Nephron (organoid): Measurements from ENCODE around the gene SYT7.
A peak's percentile ranks its signal among the peaks of the same experiment; 100 is the strongest.

Source experiments
- H3K27ac Mint-ChIP-seq, 3 experiments: 2 replicates each; pipeline ENCODE4 v1.8.0; 2020; ENCODE audit warnings: mixed read lengths in 3 of 3, mild to moderate bottlenecking in 2 of 3, moderate library complexity in 1 of 3
- H3K27me3 Mint-ChIP-seq: 2 replicates; pipeline ENCODE4 v1.8.0; 2021; ENCODE audit warnings: low read depth, mild to moderate bottlenecking, moderate library complexity, mixed read lengths
- H3K36me3 Mint-ChIP-seq: 2 replicates; pipeline ENCODE4 v1.8.0; 2020; ENCODE audit warnings: low read depth, mixed read lengths
- H3K4me1 Mint-ChIP-seq: 2 replicates; pipeline ENCODE4 v1.8.0; 2020; ENCODE audit warnings: mixed read lengths
- H3K4me3 Mint-ChIP-seq, 3 experiments: 2 replicates each; pipeline ENCODE4 v1.8.0; 2020; ENCODE audit warnings: mild to moderate bottlenecking in 3 of 3, mixed read lengths in 3 of 3, moderate library complexity in 2 of 3
- H3K9me3 Mint-ChIP-seq: 2 replicates; pipeline ENCODE4 v1.8.0; 2020; ENCODE audit warnings: mixed read lengths
- CTCF ChIP-seq, 3 experiments: fragments of 200-600 bp; sonication (generic); IDR thresholded peaks; one replicate each; pipeline ENCODE4 v1.5.0; 2021; ENCODE audit warnings: antibody characterized with exemption in 3 of 3; ENCODE audit not compliant: unreplicated experiment in 3 of 3

Gene SYT7

DNA sequence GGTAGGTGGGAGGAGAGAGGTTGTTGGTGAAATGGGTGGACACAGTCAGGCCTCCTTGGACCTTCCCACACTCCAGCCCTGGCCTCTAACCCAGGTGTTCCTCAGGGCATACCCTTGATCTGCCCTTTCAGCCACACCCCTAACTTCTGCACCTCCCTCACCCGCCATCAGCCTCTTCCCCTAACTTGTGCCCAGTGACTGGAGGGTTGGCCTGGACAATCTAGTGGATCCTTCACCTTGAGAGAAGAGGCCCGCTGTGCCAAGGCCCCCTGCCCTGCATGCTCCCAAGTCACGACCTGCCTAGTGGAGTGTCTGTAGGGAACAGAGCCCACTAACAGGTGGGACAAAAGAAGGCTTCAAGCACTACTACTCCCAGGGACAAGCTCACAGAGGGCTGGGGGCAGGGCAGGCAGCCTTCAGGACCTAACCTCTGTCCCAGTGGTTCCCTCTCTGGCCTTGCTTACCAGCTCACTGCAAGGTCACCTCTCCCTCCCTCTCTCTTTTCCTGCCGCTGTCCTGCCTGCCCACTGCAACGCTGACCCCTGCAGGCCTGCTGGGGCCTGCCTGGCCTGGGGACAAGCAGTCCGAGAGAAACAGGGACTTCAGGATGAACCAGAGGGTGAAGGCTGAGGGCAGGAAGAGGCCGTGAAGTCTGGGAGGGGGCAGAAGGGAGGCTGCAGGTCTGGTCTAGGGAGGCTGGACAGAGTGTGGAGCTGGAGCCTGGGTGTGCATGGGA, 3.3 kb downstream of the SYT7 start:
- no peak overlapping the region for H3K27ac Mint-ChIP-seq
- H3K9me3 Mint-ChIP-seq, result no peaks in the 10 kb centered on the region
- H3K27me3 Mint-ChIP-seq, result peaks cover 67% of the 10 kb centered on the region
- H3K36me3 Mint-ChIP-seq, result no peaks in the 10 kb centered on the region
- peak overlapping the region in 1 of 3 experiments; percentile 62 for H3K4me3 Mint-ChIP-seq
- H3K4me1 Mint-ChIP-seq, result no peaks in the 10 kb centered on the region
- peak; percentile 13 to 37 (median 15) for TF ChIP-seq CTCF (IDR thresholded peaks at IDR 0.05; ENCODE audit: unreplicated experiment in 3 of 3)

DNA sequence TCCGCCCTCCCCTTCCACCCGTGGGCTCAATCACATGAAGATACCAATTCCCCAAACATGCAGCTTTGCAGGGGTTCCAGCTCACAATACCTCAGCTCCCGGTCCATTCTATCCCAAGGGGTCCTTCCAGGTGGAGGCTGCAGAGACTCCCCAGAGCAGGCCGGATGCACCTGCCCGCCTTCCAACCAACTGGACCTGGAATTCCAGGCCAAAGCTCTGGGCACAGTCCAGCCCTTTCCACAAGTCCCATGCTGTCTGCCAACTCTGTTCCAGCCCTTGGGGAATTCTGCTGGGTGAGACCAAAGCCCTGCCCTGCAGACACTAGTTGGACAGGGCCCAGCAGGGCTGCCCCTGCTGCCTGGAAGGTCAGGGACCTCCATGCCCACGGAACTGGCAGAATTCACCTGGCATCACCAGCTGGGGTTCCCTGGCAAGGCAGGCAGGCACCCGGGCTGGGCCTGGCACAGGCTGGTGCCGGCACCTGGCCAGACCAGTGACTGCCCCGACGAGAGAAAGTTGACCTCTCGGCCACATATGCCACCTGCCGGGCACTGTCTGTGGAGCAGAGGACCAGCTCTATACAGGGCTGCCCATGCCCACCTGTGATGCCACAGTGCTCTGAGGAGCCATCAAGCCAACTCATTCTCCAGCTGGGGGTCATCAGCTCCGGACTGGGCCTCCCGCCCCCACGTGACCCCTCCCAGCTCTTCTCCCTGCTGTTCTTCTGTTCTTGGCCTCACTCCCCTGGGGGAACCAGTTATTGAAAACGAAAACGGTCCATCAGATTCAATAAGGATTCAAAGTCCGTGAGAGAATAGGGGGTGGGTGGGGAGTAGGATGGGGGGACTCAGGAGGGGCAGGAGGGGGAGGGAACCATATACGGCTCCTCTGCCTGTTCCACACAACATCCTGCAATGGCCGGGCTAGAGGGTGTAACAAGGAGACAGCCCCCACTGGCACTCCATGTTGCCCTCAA, 4.7 kb downstream of the SYT7 start:
- Mint-ChIP-seq H3K36me3 (no peaks in the 10 kb centered on the region), H3K27me3 (peaks cover 64% of the 10 kb centered on the region), H3K4me1 (no peaks in the 10 kb centered on the region), H3K4me3 (no peak overlapping the region), H3K9me3 (no peaks in the 10 kb centered on the region), H3K27ac (no peak overlapping the region)
- TF ChIP-seq CTCF (IDR thresholded peaks at IDR 0.05; ENCODE audit: unreplicated experiment in 3 of 3), result no peak

- no peak for TF ChIP-seq CTCF (IDR thresholded peaks at IDR 0.05; ENCODE audit: unreplicated experiment in 3 of 3)
Observed at GRCh38 chr11:61574611-61575010, 6.3 kb downstream of the SYT7 start.

DNA sequence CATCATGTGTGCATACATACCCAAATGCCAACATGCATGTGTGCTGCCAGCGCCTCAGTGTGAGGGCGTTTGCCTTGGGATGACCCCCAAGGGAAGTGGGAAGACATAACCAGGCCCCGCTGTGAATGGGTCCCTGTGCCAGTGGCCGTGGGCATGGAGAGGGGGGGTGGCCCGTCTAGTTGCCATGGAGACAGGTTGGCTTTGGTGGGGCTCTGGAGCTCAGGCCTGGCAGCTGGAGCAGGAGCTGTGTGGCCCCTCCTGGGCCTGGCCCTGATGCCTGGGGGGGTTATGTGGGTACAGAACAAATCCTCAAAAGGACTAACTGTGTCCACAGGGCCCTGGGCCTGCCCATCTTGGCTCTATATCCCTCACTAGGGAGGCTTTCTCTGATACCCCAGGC, 8.0 kb downstream of the SYT7 start:
- no peak for TF ChIP-seq CTCF (IDR thresholded peaks at IDR 0.05; ENCODE audit: unreplicated experiment in 3 of 3)
- Mint-ChIP-seq H3K27ac (no peak overlapping the region), H3K36me3 (no peaks in the 10 kb centered on the region), H3K9me3 (no peaks in the 10 kb centered on the region), H3K27me3 (peaks cover 67% of the 10 kb centered on the region), H3K4me3 (no peak overlapping the region), H3K4me1 (no peaks in the 10 kb centered on the region)

More at GRCh38 chr11:61574611-61575010, 6.3 kb downstream of the SYT7 start:
- no peak overlapping the region for H3K4me3 Mint-ChIP-seq
- H3K27me3 Mint-ChIP-seq, result peaks cover 68% of the 10 kb centered on the region
- H3K36me3 Mint-ChIP-seq, result no peaks in the 10 kb centered on the region
- no peak overlapping the region for H3K27ac Mint-ChIP-seq
- no peaks in the 10 kb centered on the region for H3K4me1 Mint-ChIP-seq
- no peaks in the 10 kb centered on the region for H3K9me3 Mint-ChIP-seq

- peaks cover 64% of the 10 kb centered on the region for H3K27me3 Mint-ChIP-seq
- H3K4me3 Mint-ChIP-seq, result no peak overlapping the region
- no peak for TF ChIP-seq CTCF (IDR thresholded peaks at IDR 0.05; ENCODE audit: unreplicated experiment in 3 of 3)
- H3K36me3 Mint-ChIP-seq, result no peaks in the 10 kb centered on the region
- peaks cover 3% of the 10 kb centered on the region for H3K9me3 Mint-ChIP-seq
- H3K4me1 Mint-ChIP-seq, result peaks cover 5% of the 10 kb centered on the region
- H3K27ac Mint-ChIP-seq, result no peak overlapping the region
Observed at GRCh38 chr11:61571869-61572268, 9.0 kb downstream of the SYT7 start.
